GM12878 (cell line): Measurements from ENCODE around the gene GPR34. TPM values are rescaled to one million over a fixed set of nuclear protein-coding genes. Genes with fewer than 3 reads are reported as not detected.

ENCODE experiments used
- ATAC-seq: fragments of 200-7000 bp; cut with Tn5 transposase; 3 replicates; pipeline ENCODE4 v1.9.1; 2020; ENCODE audit warnings: mild to moderate bottlenecking, moderate library complexity
- BruUV-seq: library from RNA; stranded (reverse); fragments of 400-500 nt; replicated peaks from 2 replicates; lab custom pipeline; 2021; lab: Mats Ljungman, UMichigan
- CTCF ChIA-PET: fragments of 300-600 bp; sonication (Branson Sonifier 250); formaldehyde crosslinking; extraction: SDS; loops from one replicate; lab custom pipeline; 2021; ENCODE audit warnings: inconsistent platforms; lab: Yijun Ruan, JAX
- POLR2A ChIA-PET: fragments of 350-600 bp; formaldehyde crosslinking; extraction: SDS; loops from one replicate; lab custom pipeline; 2021; ENCODE audit warnings: inconsistent platforms; lab: Charles Lee
- RAD21 ChIA-PET: fragments of 300-600 bp; sonication (Branson Sonifier 250); formaldehyde crosslinking; loops from one replicate; lab custom pipeline; 2023; ENCODE audit warnings: antibody characterized with exemption; ENCODE audit not compliant: unreplicated experiment; lab: Charles Lee
- SMC1A ChIA-PET: fragments of 300-600 bp; sonication (Branson Sonifier 250); formaldehyde crosslinking; loops from one replicate; lab custom pipeline; 2023; ENCODE audit not compliant: unreplicated experiment, uncharacterized antibody; lab: Charles Lee
- DNase-seq: peaks from one replicate; pipeline ENCODE4 v3.0.0-alpha.2; 2011; ENCODE audit warnings: low read depth, low spot score
- FAIRE-seq: peaks from 3 replicates; lab custom pipeline; 2011; peaks lifted over from hg19 to GRCh38; lab: Jason Lieb, UNC
- H2AFZ ChIP-seq: 2 replicates; pipeline ENCODE4 v1.6.0; 2011; ENCODE audit warnings: low read depth, low read length, control low read depth; ENCODE audit not compliant: control insufficient read depth
- H3K27ac ChIP-seq: 2 replicates; pipeline ENCODE4 v1.5.1; 2011; ENCODE audit warnings: control low read depth; ENCODE audit not compliant: control insufficient read depth, insufficient read depth
- H3K27me3 ChIP-seq, 2 experiments: replicated peaks in 1 of 2; 2 replicates each; pipeline versions ENCODE4 v1.6.0 to v1.6.1; 2011; ENCODE audit warnings: low read length in 1 of 2; ENCODE audit not compliant: control insufficient read depth in 2 of 2, insufficient read depth in 2 of 2
- H3K36me3 ChIP-seq, 2 experiments: 2 replicates each; pipeline ENCODE4 v1.5.1; 2011; ENCODE audit warnings: low read length in 1 of 2; ENCODE audit not compliant: control insufficient read depth in 2 of 2, insufficient read depth in 2 of 2
- H3K4me1 ChIP-seq: 2 replicates; pipeline ENCODE4 v1.6.1; 2011; ENCODE audit warnings: mild to moderate bottlenecking, low read length, moderate library complexity, mixed read lengths; ENCODE audit not compliant: control insufficient read depth, insufficient read depth
- H3K4me2 ChIP-seq: 2 replicates; pipeline ENCODE4 v1.6.0; 2011; ENCODE audit warnings: control low read depth; ENCODE audit not compliant: control insufficient read depth, insufficient read depth
- H3K4me3 ChIP-seq: fragments of 200-600 bp; sonication (generic); 2 replicates; pipeline ENCODE4 v1.5.1; 2016
- H3K79me2 ChIP-seq: 2 replicates; pipeline ENCODE4 v1.6.0; 2011; ENCODE audit warnings: low read length; ENCODE audit not compliant: control insufficient read depth, insufficient read depth
- H3K9ac ChIP-seq: 2 replicates; pipeline ENCODE4 v1.8.0; 2011; ENCODE audit warnings: low read length, control low read depth, mixed read lengths; ENCODE audit not compliant: control insufficient read depth, insufficient read depth
- H3K9me3 ChIP-seq: replicated peaks from 3 replicates; pipeline ENCODE4 v1.5.1; 2011; ENCODE audit warnings: mild to moderate bottlenecking, low read length; ENCODE audit not compliant: control insufficient read depth, insufficient read depth
- H4K20me1 ChIP-seq: 2 replicates; pipeline ENCODE4 v1.6.0; 2011; ENCODE audit not compliant: control insufficient read depth, insufficient read depth
- ASH2L ChIP-seq: fragments of 300-600, 200-600 bp; sonication (generic); IDR thresholded peaks from 2 replicates; pipeline ENCODE4 v1.6.1; 2017; ENCODE audit warnings: low read depth, mild to moderate bottlenecking, borderline replicate concordance
- CBX3 ChIP-seq: fragments of 200-600 bp; sonication (generic); IDR thresholded peaks from 2 replicates; pipeline ENCODE4 v1.6.1; 2016; ENCODE audit warnings: low read depth, borderline replicate concordance
- CREB1 ChIP-seq: IDR thresholded peaks from 2 replicates; pipeline ENCODE4 v1.6.1; 2012; ENCODE audit warnings: low read depth, mild to moderate bottlenecking, inconsistent platforms
- FOXK2 ChIP-seq: fragments of 450-650 bp; IDR thresholded peaks from 2 replicates; pipeline ENCODE4 v1.6.1; 2017; ENCODE audit warnings: mild to moderate bottlenecking, moderate library complexity
- TCF12 ChIP-seq: IDR thresholded peaks from 2 replicates; pipeline ENCODE4 v1.6.1; 2011; ENCODE audit warnings: low read depth, mild to moderate bottlenecking, low read length
- WGBS: methylation state at CpG from one replicate; pipeline ENCODE4 v1.1.6; 2016; ENCODE audit warnings: low lambda C conversion rate; ENCODE audit not compliant: insufficient replicate concordance, insufficient coverage; ENCODE audit errors: missing lambda C conversion rate; 5-methylcytosine and 5-hydroxymethylcytosine counted together
- in situ Hi-C: fragments of 300-500 bp; cut with MboI; formaldehyde crosslinking; loops from 9 replicates; pipeline ENCODE4 v1.14.3; 2018; ENCODE audit warnings: mixed read lengths
- intact Hi-C: fragments of 100-400 bp; cut with micrococcal nuclease; formaldehyde crosslinking; loops from one replicate; pipeline ENCODE4 v1.14.2; 2022; ENCODE audit not compliant: unreplicated experiment
- polyA plus RNA-seq, 11 experiments: library from polyadenylated mRNA; depleted of rRNA in 4 of 11; unstranded in 6 of 11; stranded (reverse) in 5 of 11; fragments of >200 nt; fragmentation: Nextera tagmentation in 4 of 11; fragmentation: Illumina TruSeq in 1 of 11; extraction: Ambion mirVana in 4 of 11; extraction: Trizol in 1 of 11; gene quantifications; 1 replicate in 1 of 11; 2 replicates in 10 of 11; pipeline versions ENCODE4 v1.2.1 to v1.2.3, GENCODE V29; 2011 to 2016; ENCODE audit warnings: inconsistent platforms in 2 of 11, missing spikeins in 2 of 11, low read depth in 1 of 11
- total RNA-seq, 4 experiments: library from RNA; depleted of rRNA in 3 of 4; stranded (reverse); fragments of >200 nt in 3 of 4; fragmentation: Illumina TruSeq in 1 of 4; extraction: Trizol in 1 of 4; gene quantifications; 2 replicates each; pipeline versions ENCODE4 v1.2.1 to v1.2.3, GENCODE V29; 2013 to 2021
- TF ChIP-seq, protein P1 (sequence below): fragments of 450-650 bp; IDR thresholded peaks from 2 replicates; pipeline ENCODE4 v1.6.1; 2017; ENCODE audit warnings: mild to moderate bottlenecking, low read depth, inconsistent platforms; ENCODE audit not compliant: poor library complexity, severe bottlenecking
- TF ChIP-seq, protein P2 (sequence below): IDR thresholded peaks from 2 replicates; pipeline ENCODE4 v1.6.1; 2012; ENCODE audit warnings: mild to moderate bottlenecking, low read depth, low read length
- TF ChIP-seq, protein P3 (sequence below): IDR thresholded peaks from 2 replicates; pipeline ENCODE4 v1.6.1; 2012; ENCODE audit warnings: low read depth, low read length, improper control_type of control experiment

Gene GPR34
- total and polyA plus RNA-seq, 10 of the 15 experiments (the other 5 are each of a cell fraction or from before 2014, with no cell fraction given) = 0.12 to 0.84 (median 0.28) TPM; not detected in 1

DNA sequence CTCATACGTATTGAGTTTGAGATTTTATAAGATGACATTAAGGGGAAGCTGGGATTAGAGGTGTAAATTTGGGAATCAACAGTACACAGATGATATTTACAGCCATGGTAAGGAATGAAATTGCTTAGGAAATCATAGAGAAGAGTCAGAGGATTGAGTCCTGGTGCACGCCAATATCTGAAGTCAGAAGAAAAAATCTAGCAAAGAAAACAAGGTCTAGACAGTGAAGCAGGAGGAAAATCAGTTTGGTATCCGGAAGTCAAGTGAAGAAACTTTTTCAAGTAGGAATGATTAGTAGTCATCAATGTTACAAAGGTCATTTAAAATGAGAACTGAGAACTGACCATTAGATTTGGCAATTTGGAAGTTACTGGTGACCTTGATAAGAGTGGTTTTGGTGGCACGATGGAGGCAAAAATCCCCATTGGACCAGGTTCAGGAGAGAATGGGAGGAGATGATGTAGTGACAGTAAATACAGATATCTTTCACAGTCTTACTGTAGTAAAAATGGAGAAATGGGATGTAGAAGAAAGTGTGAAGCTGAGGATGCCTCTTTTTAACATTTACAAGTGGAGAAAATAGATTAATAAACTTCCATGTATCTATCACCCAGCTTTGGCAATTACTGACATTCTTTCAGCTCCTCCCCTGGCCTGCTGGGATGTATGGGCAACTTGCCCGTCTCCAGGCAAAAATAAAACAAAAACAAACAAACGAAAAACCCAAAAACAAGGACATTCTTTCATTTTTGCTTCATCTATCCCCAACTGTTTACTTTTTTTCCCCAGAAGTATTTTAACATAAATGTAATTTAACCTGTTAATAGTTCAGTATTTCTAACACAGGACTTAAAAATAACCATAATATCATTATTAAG, 11.4 kb upstream of the GPR34 start (continued):
- TF ChIP-seq, protein P1, sequence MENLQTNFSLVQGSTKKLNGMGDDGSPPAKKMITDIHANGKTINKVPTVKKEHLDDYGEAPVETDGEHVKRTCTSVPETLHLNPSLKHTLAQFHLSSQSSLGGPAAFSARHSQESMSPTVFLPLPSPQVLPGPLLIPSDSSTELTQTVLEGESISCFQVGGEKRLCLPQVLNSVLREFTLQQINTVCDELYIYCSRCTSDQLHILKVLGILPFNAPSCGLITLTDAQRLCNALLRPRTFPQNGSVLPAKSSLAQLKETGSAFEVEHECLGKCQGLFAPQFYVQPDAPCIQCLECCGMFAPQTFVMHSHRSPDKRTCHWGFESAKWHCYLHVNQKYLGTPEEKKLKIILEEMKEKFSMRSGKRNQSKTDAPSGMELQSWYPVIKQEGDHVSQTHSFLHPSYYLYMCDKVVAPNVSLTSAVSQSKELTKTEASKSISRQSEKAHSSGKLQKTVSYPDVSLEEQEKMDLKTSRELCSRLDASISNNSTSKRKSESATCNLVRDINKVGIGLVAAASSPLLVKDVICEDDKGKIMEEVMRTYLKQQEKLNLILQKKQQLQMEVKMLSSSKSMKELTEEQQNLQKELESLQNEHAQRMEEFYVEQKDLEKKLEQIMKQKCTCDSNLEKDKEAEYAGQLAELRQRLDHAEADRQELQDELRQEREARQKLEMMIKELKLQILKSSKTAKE = no peak

DNA sequence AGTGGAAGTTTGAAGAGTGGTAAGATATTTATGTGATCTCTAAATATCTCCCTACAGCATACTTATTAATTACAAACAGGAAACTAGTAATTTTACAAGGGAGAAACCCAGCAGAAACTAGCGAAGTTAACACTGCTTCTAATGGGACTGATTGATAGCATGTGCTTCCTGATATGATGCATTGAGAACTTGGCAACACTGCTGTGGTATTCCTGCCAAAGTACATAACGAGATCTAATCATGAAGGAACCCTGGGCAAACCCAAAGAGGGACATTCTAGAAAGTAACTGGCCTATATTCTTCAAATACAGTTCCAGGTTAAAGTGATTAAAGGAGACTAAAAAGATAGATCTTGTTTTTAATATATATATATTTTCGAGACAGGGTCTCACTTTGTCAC, 4.6 kb upstream of the GPR34 start:
- FAIRE-seq (no peak), ATAC-seq (no peak), DNase-seq (no peak)
- CTCF ChIA-PET = no interaction called here
- intact Hi-C loops (no loop called here), in situ Hi-C loops (no loop called here)
- RAD21 ChIA-PET = no interaction called here
- Histone ChIP-seq H3K27me3 (no peaks in the 10 kb centered on the region), H2AFZ (no peak overlapping the region), H3K36me3 (no peaks in the 10 kb centered on the region), H3K9ac (no peak overlapping the region), H3K9me3 (no peaks in the 10 kb centered on the region), H3K4me1 (peaks cover 6% of the 10 kb centered on the region), H3K27ac (no peak overlapping the region), H4K20me1 (no peaks in the 10 kb centered on the region), H3K4me2 (no peak overlapping the region), H3K79me2 (no peaks in the 10 kb centered on the region), H3K4me3 (no peak overlapping the region)
- 20% methylated on average over 3 of the region's 3 CpGs for WGBS
- SMC1A ChIA-PET = no interaction called here
- no TSS peak for BruUV-seq
- TF ChIP-seq CBX3 = no peak
- no peak for TF ChIP-seq ASH2L
- TF ChIP-seq, protein P2, sequence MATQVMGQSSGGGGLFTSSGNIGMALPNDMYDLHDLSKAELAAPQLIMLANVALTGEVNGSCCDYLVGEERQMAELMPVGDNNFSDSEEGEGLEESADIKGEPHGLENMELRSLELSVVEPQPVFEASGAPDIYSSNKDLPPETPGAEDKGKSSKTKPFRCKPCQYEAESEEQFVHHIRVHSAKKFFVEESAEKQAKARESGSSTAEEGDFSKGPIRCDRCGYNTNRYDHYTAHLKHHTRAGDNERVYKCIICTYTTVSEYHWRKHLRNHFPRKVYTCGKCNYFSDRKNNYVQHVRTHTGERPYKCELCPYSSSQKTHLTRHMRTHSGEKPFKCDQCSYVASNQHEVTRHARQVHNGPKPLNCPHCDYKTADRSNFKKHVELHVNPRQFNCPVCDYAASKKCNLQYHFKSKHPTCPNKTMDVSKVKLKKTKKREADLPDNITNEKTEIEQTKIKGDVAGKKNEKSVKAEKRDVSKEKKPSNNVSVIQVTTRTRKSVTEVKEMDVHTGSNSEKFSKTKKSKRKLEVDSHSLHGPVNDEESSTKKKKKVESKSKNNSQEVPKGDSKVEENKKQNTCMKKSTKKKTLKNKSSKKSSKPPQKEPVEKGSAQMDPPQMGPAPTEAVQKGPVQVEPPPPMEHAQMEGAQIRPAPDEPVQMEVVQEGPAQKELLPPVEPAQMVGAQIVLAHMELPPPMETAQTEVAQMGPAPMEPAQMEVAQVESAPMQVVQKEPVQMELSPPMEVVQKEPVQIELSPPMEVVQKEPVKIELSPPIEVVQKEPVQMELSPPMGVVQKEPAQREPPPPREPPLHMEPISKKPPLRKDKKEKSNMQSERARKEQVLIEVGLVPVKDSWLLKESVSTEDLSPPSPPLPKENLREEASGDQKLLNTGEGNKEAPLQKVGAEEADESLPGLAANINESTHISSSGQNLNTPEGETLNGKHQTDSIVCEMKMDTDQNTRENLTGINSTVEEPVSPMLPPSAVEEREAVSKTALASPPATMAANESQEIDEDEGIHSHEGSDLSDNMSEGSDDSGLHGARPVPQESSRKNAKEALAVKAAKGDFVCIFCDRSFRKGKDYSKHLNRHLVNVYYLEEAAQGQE = no peak
- no peak for TF ChIP-seq TCF12
- TF ChIP-seq, protein P3, sequence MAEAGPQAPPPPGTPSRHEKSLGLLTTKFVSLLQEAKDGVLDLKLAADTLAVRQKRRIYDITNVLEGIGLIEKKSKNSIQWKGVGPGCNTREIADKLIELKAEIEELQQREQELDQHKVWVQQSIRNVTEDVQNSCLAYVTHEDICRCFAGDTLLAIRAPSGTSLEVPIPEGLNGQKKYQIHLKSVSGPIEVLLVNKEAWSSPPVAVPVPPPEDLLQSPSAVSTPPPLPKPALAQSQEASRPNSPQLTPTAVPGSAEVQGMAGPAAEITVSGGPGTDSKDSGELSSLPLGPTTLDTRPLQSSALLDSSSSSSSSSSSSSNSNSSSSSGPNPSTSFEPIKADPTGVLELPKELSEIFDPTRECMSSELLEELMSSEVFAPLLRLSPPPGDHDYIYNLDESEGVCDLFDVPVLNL = no peak
- TF ChIP-seq FOXK2 = no peak
- TF ChIP-seq CREB1 = no peak
- POLR2A ChIA-PET = no interaction called here
